GM18870 (cell line): ENCODE data around the gene UBAP2.

Source experiments
- ATAC-seq: cut with Tn5 transposase; IDR thresholded peaks from one replicate; pipeline ENCODE4 v1.9.1; 2021; ENCODE audit warnings: moderate library complexity; ENCODE audit not compliant: unreplicated experiment

Gene UBAP2

DNA sequence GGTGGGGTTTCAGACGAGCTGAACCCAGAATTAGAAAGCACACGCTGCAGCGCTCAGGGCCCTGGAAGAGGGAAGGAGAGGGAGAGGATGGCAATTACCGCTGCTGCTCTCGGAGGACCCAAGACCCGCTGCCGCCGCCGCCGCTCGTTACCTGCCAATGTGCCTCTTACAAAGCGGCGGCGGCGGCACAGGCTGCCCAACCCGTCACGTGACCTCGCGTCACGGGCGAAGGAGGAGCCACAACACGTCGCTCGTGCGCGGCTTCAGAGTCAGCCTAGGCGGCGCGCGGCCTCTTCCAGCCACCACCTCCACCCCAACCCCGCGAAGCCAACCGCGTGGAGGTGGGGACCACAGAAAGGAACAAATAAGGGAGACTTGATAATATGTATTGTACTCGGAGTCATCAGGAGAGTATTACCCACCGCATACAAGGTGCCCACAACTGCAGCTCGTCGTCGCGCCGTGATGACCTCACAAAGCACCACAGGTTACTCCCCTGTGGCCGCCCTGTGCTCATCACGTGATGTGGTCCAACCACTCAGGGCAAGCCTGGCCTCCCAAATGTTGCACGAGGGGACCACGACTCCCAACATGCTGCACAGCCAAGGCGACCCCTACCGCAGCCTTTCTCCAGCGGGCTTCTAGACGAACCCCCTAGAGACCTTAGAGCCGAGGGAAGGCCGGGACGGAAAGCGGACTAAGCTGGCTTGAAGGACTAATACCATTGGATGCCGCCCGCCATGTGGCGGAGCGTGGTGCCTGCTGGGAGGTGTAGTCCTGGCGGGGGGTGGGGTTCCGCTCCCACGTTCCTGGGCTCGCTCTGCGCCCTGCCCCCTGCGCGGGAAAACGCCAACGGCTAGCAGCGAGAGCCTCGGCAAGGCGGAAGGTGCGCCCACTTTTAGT lies at the start of gene UBAP2:
UBAP2 (minus strand) TSS at position 161 of the 903 bp plus-strand sequence. CDS start 31,739 bp downstream, outside the sequence.
- ATAC-seq = peak; percentile 79

- peak; percentile 52 for ATAC-seq
Measured at GRCh38 chr9:34098307-34098706, 49.6 kb upstream of the UBAP2 start.

DNA sequence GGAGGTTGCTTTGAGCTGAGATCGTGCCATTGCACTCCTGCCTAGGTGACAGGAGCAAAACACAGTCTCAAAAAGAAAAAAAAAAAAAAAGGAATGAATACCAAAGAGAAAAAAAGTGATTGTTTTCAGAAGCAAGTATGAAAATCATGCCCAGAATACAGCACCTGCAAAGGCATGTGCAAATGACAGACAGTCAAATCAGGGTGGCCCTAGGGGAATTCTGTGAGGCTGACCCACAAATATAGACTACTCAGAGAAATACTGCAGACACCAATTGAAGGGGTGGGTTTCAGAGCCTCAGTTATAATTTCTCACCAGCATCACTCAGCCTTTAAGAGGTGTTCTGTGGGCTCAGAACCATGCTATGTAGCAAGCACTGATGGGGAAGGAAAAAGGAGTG lies 49.2 kb upstream of the UBAP2 start:
- peak; percentile 75 for ATAC-seq

GRCh38 chr9:34096751-34097150 lies 48.1 kb upstream of the UBAP2 start:
- ATAC-seq = no peak

- ATAC-seq = no peak
Measured at GRCh38 chr9:34093578-34093977, 44.9 kb upstream of the UBAP2 start.

GRCh38 chr9:34089311-34089710 lies 40.6 kb upstream of the UBAP2 start:
- ATAC-seq = no peak

- no peak for ATAC-seq
Measured at GRCh38 chr9:34087370-34087769, 38.7 kb upstream of the UBAP2 start.

DNA sequence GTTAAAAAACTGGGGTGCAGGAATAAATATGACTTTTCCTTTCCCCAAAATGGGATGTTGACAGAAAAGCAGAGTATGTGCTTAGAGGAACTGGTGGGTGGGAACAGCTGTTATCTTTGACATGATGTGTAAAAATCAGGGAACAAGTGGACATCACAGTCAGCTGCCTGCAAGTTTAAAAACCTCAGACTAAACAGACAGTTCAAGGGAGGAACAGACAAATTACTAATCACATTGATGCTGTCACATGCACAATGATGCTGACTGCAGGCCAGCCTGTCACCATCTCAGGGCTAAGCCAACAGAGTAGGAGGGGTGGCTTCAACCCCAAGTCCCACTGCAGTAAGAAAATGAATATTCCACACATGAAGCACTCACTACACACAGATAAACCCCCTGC lies 38.2 kb upstream of the UBAP2 start:
- ATAC-seq = no peak

- ATAC-seq = no peak
Measured at GRCh38 chr9:34085581-34086500, 37.2 kb upstream of the UBAP2 start.

DNA sequence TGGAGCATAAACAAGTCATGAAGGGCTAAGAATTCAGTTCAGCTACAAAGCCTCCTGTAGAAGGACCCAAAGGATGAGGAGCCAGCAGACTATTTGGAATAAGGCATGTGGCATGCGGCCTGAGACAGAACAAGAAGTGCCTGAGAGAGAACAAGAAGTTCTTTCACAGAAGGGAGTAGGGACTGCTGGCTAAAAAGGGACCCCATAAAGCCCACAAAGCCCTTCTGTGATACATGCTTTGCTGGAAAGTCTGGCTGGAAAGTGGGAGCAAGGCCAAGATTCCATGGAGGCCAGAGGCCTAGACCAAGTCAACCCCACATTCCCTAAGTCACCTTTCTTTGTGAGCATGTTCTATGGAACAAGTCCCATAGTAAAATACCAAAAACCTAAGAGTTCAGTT lies 35.9 kb upstream of the UBAP2 start:
- ATAC-seq = no peak

DNA sequence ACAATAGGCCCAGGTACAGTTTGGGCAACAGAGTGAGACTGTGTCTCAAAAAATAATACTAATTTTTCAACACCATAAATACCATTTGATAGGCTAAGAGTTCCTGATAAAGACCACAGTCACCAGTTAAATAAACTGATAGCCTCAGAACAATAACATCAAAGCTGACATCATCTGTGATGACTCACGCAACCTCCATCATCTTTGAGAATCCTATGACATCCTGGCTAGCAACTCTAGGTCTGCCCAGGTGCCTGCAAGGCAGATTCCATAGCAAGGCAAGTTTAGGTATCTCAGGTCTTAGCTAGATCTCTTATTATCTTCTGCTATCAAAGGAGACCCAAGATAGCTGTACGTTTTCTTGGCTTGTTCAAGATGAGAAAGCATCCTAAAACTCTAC lies 30.5 kb upstream of the UBAP2 start:
- no peak for ATAC-seq

- ATAC-seq = no peak
Measured at GRCh38 chr9:34072868-34073590, 24.3 kb upstream of the UBAP2 start.

DNA sequence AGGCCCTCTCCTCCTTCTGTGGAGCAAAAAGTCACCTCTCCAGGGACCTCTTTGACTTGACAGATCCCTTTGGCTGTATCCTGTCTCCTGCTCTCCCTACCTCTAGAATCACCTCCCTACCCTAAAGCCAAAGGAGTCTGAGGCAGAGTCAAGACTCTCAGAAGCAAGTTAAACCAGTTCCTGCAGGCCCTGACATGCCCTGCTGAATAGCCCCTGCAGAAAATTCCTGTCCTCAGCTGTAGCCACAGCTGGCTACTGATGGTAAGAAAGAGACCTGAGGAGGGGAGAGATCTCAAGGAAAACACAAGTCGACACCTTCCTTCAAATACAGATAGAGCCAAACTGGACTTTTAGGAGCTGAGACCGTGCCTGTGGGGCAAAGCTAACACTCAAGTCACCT lies 23.7 kb upstream of the UBAP2 start:
- no peak for ATAC-seq

GRCh38 chr9:34070606-34071324 lies 22.1 kb upstream of the UBAP2 start:
- ATAC-seq = no peak

DNA sequence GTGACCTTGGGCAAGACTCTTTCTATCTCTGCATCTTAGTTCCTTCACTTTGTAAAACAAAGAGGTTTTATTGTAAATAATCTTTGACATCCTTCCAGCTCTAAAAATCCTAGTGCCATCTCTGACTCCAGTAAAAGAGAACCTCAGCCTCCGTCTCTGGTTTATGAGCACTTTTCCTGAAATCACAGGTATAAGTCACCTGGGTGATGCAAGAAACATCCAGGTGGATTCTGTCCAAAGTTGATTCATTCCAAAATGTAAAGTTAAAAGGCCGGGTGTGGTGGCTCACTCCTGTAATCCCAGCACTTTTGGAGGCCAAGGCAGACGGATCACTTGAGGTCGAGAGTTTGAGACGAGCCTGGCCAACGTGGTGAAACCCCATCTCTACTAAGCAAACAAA lies 21.1 kb upstream of the UBAP2 start:
- no peak for ATAC-seq

DNA sequence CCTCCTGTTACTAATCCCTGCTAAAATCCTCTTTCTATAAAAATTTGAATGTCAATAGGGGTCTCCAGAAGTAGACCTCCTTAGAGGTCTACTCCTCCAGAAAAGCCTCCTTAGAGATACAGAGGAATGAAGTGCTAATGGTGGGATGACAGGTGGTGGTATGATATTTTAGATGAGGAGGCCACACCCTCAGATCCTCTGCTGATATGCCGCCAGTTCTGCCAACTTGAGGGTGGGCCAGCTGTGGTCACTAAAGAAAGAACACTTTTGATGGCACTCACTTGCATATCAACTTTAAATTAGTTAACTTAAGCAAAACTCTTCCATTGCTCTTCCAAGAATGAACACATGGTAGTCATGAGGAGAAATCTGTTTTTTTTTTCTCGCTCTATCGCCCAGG lies 16.9 kb upstream of the UBAP2 start:
- ATAC-seq = no peak

- ATAC-seq = no peak
Measured at GRCh38 chr9:34059954-34060353, 11.3 kb upstream of the UBAP2 start.

- no peak for ATAC-seq
Measured at GRCh38 chr9:34059281-34059680, 10.6 kb upstream of the UBAP2 start.

- ATAC-seq = no peak
Measured at GRCh38 chr9:34049630-34050384, 1.1 kb upstream of the UBAP2 start.
